Measurements from ENCODE around the gene MAMSTR. TPM values are rescaled to one million over a fixed set of nuclear protein-coding genes. Genes with fewer than 3 reads are reported as not detected.
"Not testable (repeated sequence)": the region's sequence is repeated elsewhere in the genome, so short reads cannot be mapped to it uniquely, and the experiment has no call there.

The MAMSTR gene
- total and polyA plus RNA-seq, 4 donors, result 0.48 to 1.5 (median 1.2) TPM

DNA sequence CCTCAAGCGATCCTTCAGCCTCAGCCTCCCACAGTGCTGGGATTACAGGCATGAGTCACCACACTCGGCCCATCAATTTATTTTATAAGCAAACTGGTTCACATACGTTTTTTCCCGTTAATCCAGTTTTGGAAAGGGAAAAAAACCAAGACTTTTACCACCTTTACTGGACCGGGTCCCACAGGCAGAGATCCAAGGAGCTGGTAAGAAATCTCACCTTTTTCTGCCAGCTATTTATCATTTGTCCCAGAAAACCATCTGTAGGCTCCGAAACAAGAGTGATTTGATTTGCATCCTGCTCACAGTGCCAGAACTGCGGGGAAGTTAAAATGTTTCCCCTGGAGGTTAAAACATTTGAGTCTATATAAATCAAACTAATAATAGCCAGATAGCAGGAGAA, 30.1 kb downstream of the MAMSTR start:
- WGBS, 2 donors, result 72 to 82% methylated on average over 7 of the region's 7 CpGs
- no peaks in the 10 kb centered on the region for H3K36me3 ChIP-seq (ENCODE audit: control insufficient read depth in 4 of 4, insufficient read depth in 4 of 4, low read length in 4 of 4)
- H3K27me3 ChIP-seq (ENCODE audit: control insufficient read depth in 3 of 3, insufficient read depth in 3 of 3, low read length in 2 of 3), result no peaks in the 10 kb centered on the region
- TF ChIP-seq, protein P1, sequence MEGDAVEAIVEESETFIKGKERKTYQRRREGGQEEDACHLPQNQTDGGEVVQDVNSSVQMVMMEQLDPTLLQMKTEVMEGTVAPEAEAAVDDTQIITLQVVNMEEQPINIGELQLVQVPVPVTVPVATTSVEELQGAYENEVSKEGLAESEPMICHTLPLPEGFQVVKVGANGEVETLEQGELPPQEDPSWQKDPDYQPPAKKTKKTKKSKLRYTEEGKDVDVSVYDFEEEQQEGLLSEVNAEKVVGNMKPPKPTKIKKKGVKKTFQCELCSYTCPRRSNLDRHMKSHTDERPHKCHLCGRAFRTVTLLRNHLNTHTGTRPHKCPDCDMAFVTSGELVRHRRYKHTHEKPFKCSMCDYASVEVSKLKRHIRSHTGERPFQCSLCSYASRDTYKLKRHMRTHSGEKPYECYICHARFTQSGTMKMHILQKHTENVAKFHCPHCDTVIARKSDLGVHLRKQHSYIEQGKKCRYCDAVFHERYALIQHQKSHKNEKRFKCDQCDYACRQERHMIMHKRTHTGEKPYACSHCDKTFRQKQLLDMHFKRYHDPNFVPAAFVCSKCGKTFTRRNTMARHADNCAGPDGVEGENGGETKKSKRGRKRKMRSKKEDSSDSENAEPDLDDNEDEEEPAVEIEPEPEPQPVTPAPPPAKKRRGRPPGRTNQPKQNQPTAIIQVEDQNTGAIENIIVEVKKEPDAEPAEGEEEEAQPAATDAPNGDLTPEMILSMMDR (IDR thresholded peaks at IDR 0.05; ENCODE audit: control extremely low read depth, extremely low read depth), result no peak
- H3K9ac ChIP-seq (ENCODE audit: insufficient read depth in 1 of 2, low read length in 2 of 2), result no peak overlapping the region
- no peaks in the 10 kb centered on the region for H3K9me3 ChIP-seq (ENCODE audit: control insufficient read depth in 4 of 4, insufficient read depth in 3 of 4, low read length in 3 of 4)
- DNase-seq (no peak), ATAC-seq (ENCODE audit: insufficient read depth, low FRiP score) (no peak)
- no peak overlapping the region for H3K4me3 ChIP-seq
- H3K4me1 ChIP-seq (ENCODE audit: control insufficient read depth in 5 of 5, insufficient read depth in 5 of 5, low read length in 5 of 5), result peaks cover 0 to 3% (median 0%) of the 10 kb centered on the region in 5 donors
- no peak overlapping the region for H3K27ac ChIP-seq (ENCODE audit: low read depth in 1 of 2, low read length in 1 of 2)

DNA sequence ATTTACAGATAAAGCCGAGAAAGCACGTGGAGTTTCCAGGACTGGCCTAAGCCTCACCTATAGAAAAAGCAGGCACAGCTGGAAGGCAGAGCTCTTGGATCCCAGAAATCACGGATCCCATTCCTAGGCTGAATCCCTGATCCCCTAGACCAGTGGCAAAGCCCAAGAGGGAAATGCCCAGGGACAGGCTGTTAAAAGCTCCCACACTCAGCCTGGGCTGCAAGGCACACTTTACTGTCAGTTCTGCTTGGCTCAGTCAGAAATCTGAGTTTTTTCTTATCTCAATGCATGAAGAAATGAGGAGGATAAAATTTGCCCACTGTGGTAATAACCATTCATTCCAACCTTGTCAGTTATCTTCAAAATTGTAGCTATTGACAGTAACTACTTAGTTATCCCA, 31.7 kb downstream of the MAMSTR start:
- Histone ChIP-seq H3K27ac (ENCODE audit: low read depth in 1 of 2, low read length in 1 of 2) (no peak overlapping the region), H3K27me3 (ENCODE audit: control insufficient read depth in 3 of 3, insufficient read depth in 3 of 3, low read length in 2 of 3) (no peaks in the 10 kb centered on the region), H3K4me3 (no peak overlapping the region), H3K9ac (ENCODE audit: insufficient read depth in 1 of 2, low read length in 2 of 2) (no peak overlapping the region), H3K4me1 (ENCODE audit: control insufficient read depth in 5 of 5, insufficient read depth in 5 of 5, low read length in 5 of 5) (peaks cover 0 to 7% (median 0%) of the 10 kb centered on the region in 5 donors), H3K9me3 (ENCODE audit: control insufficient read depth in 4 of 4, insufficient read depth in 3 of 4, low read length in 3 of 4) (no peaks in the 10 kb centered on the region), H3K36me3 (ENCODE audit: control insufficient read depth in 4 of 4, insufficient read depth in 4 of 4, low read length in 4 of 4) (no peaks in the 10 kb centered on the region)
- DNase-seq (no peak), ATAC-seq (ENCODE audit: insufficient read depth, low FRiP score) (no peak)
- WGBS, 2 donors, result 91 to 94% methylated on average over 3 of the region's 3 CpGs
- TF ChIP-seq, protein P1 (IDR thresholded peaks at IDR 0.05; ENCODE audit: control extremely low read depth, extremely low read depth), result no peak

DNA sequence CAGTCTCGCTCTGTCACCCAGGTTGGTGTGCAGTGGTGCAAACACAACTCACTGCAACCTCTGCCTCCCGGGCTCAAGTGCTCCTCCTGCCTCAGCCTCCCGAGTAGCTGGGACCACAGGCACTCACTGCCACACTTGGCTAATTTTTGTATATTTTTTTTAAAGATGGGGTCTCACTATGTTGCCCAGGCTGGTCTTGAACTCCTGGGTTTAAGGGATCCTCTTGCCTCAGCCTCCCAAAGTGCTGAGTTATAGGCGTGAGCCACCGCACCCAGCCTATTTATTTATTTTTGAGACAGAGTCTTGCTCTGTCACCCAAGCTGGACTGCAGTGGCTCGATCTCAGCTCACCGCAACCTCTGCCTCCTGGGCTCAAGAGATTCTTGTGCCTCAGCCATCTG, 32.9 kb downstream of the MAMSTR start:
- H3K9ac ChIP-seq (ENCODE audit: insufficient read depth in 1 of 2, low read length in 2 of 2); H3K4me3 ChIP-seq; DNase-seq; ATAC-seq (ENCODE audit: insufficient read depth, low FRiP score); H3K36me3 ChIP-seq (ENCODE audit: control insufficient read depth in 4 of 4, insufficient read depth in 4 of 4, low read length in 4 of 4); H3K9me3 ChIP-seq (ENCODE audit: control insufficient read depth in 4 of 4, insufficient read depth in 3 of 4, low read length in 3 of 4); H3K27ac ChIP-seq (ENCODE audit: low read depth in 1 of 2, low read length in 1 of 2); H3K27me3 ChIP-seq (ENCODE audit: control insufficient read depth in 3 of 3, insufficient read depth in 3 of 3, low read length in 2 of 3); H3K4me1 ChIP-seq (ENCODE audit: control insufficient read depth in 5 of 5, insufficient read depth in 5 of 5, low read length in 5 of 5): not testable (repeated sequence)
- WGBS, 2 donors, result 92 to 96% methylated on average over 7 of the region's 7 CpGs

DNA sequence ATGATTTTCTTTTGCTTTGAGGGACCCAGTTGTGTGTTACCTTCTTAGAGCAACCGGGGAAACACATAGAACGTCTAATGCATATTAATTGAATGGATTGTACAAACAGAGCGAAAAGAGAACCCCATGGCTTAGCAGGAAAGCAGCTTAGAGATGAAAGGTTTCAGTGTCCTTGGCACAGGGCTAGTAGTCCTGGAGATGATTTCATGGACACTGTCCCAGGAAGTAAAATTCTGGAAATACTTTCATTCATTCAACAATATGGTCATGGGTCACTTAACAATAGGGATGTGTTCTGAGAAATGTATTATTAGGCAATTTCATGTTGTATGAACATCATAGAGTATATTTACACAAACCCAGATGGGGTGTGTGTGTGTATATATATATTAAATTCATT, 33.4 kb downstream of the MAMSTR start:
- H3K27ac ChIP-seq (ENCODE audit: low read depth in 1 of 2, low read length in 1 of 2), result no peak overlapping the region
- no peaks in the 10 kb centered on the region for H3K36me3 ChIP-seq (ENCODE audit: control insufficient read depth in 4 of 4, insufficient read depth in 4 of 4, low read length in 4 of 4)
- H3K27me3 ChIP-seq (ENCODE audit: control insufficient read depth in 3 of 3, insufficient read depth in 3 of 3, low read length in 2 of 3), result no peaks in the 10 kb centered on the region
- peaks cover 0 to 7% (median 0%) of the 10 kb centered on the region in 5 donors for H3K4me1 ChIP-seq (ENCODE audit: control insufficient read depth in 5 of 5, insufficient read depth in 5 of 5, low read length in 5 of 5)
- H3K9me3 ChIP-seq (ENCODE audit: control insufficient read depth in 4 of 4, insufficient read depth in 3 of 4, low read length in 3 of 4), result no peaks in the 10 kb centered on the region
- WGBS, 2 donors, result 83 to 91% methylated on average over 3 of the region's 3 CpGs
- no peak overlapping the region for H3K4me3 ChIP-seq
- TF ChIP-seq, protein P1 (IDR thresholded peaks at IDR 0.05; ENCODE audit: control extremely low read depth, extremely low read depth), result no peak
- DNase-seq (no peak), ATAC-seq (ENCODE audit: insufficient read depth, low FRiP score) (no peak)
- no peak overlapping the region for H3K9ac ChIP-seq (ENCODE audit: insufficient read depth in 1 of 2, low read length in 2 of 2)
